GM18505 (cell line): Measurements from ENCODE around the gene TRAPPC3L.
A peak's percentile ranks its signal among the peaks of the same experiment; 100 is the strongest.

Experiments used
- ATAC-seq: cut with Tn5 transposase; IDR thresholded peaks from one replicate; pipeline ENCODE4 v1.9.1; 2021; ENCODE audit not compliant: unreplicated experiment
- POLR2A ChIP-seq: IDR thresholded peaks from 4 replicates; pipeline ENCODE4 v1.6.1; 2011; ENCODE audit warnings: borderline replicate concordance; ENCODE audit not compliant: insufficient read depth, insufficient read length; ENCODE audit errors: extremely low read depth

TRAPPC3L gene

GRCh38 chr6:116461331-116461931 lies 84.1 kb downstream of the TRAPPC3L start, which contains the start of gene CALHM6:
CALHM6 (plus strand) TSS chr6:116461375; CDS start chr6:116461930, 555 bp downstream.
- no peak for ATAC-seq

GRCh38 chr6:116459927-116460326 lies 85.6 kb downstream of the TRAPPC3L start:
- no peak for ATAC-seq
- no peak for TF ChIP-seq POLR2A

More at GRCh38 chr6:116461331-116461931, 84.1 kb downstream of the TRAPPC3L start, which contains the start of gene CALHM6:
- no peak for TF ChIP-seq POLR2A

GRCh38 chr6:116458264-116458663 lies 87.2 kb downstream of the TRAPPC3L start:
- no peak for ATAC-seq

GRCh38 chr6:116456927-116457326 lies 88.6 kb downstream of the TRAPPC3L start:
- no peak for ATAC-seq
- TF ChIP-seq POLR2A: no peak

More at GRCh38 chr6:116458264-116458663, 87.2 kb downstream of the TRAPPC3L start:
- no peak for TF ChIP-seq POLR2A

GRCh38 chr6:116456106-116456505 lies 89.4 kb downstream of the TRAPPC3L start:
- ATAC-seq: no peak
- no peak for TF ChIP-seq POLR2A

- TF ChIP-seq POLR2A: no peak
- ATAC-seq: no peak
Measured at GRCh38 chr6:116452531-116452930, 93.0 kb downstream of the TRAPPC3L start.

- no peak for TF ChIP-seq POLR2A
- no peak for ATAC-seq
Measured at GRCh38 chr6:116451916-116452315, 93.6 kb downstream of the TRAPPC3L start.

GRCh38 chr6:116450769-116451740 lies 94.4 kb downstream of the TRAPPC3L start:
- TF ChIP-seq POLR2A: no peak
- peak; percentile 86 for ATAC-seq

- no peak for ATAC-seq
- no peak for TF ChIP-seq POLR2A
Measured at GRCh38 chr6:116450185-116450710, 95.2 kb downstream of the TRAPPC3L start.

- no peak for ATAC-seq
- TF ChIP-seq POLR2A: no peak
Measured at GRCh38 chr6:116449565-116449964, 95.9 kb downstream of the TRAPPC3L start.

- TF ChIP-seq POLR2A: no peak
- no peak for ATAC-seq
Measured at GRCh38 chr6:116447496-116448011, 97.9 kb downstream of the TRAPPC3L start.

- no peak for ATAC-seq
- no peak for TF ChIP-seq POLR2A
Measured at GRCh38 chr6:116447052-116447451, 98.4 kb downstream of the TRAPPC3L start.

GRCh38 chr6:116446399-116446798 lies 99.1 kb downstream of the TRAPPC3L start:
- TF ChIP-seq POLR2A: no peak
- ATAC-seq: no peak
